K562 treated with DMSO at 1 percent for 48 hours (cell line): ENCODE results near the gene CASP4. TPM values are rescaled to one million over a fixed set of nuclear protein-coding genes. Genes with fewer than 3 reads are reported as not detected.

ENCODE experiments used
- total RNA-seq: library from RNA; unstranded; fragments of 300-600 nt; gene quantifications from 2 replicates; pipeline ENCODE4 v1.2.3, GENCODE V29; 2022; ENCODE audit warnings: low replicate concordance; ENCODE audit errors: extremely low read depth

The CASP4 gene
- not detected in 2 replicates for total RNA-seq

GRCh38 chr11:104968355-104968855 is at the start of gene CASP4:
Gene CASP4 (minus strand): TSS chr11:104968574. CDS start chr11:104968525, 49 bp downstream.

DNA sequence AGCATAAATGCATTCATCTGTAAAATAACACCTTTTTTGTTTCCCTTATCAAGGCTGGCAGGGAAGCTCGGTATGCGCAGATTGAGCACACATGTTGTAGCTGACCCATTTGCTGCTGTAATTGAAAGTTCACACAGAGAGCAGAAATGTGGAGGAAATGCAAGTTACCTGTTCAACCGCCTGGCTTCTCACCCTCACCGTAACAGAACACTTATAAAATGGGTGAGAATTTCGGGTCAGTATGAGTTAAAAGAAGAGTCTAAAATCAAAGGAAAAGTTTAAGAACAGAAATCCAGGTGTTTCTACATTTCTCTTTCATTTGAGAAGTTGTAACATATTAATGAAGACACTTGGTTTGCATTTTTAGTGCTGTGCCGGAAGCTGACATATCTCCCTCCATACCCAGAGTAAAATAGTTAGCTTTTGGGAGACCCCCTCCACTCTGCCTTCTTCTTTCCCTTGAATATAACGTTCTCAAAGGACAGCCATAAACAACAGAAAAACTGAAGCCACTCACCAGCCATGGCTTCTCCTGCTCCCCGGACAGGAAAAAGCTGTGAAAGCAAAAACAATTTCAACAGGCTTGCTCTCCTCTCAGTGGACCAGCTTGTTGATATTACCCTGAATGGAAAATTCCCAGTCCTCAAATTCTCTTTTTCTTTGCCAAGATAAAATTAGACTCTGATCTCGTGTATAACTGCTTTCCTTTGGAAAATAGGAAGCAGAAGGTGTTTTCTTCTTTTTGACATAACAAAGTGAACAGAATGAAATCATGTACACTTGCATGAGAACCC is 70.3 kb downstream of the CASP4 start, which contains the start of gene CASP12:
CASP12 (minus strand) TSS at position 570 of the 794 bp plus-strand sequence.

Other genes starting within 250 kb of the CASP4 start
- not detected in 2 replicates for gene CASP12, start 70.1 kb downstream of the CASP4 start, total RNA-seq
- not detected in 2 replicates for gene CASP5, start 54.6 kb upstream of the CASP4 start, total RNA-seq
- gene CASP1, start 66.6 kb upstream of the CASP4 start, total RNA-seq: not detected in 2 replicates
- gene CARD16, start 76.8 kb upstream of the CASP4 start, total RNA-seq: not detected in 2 replicates
- gene CARD18, start 171.2 kb upstream of the CASP4 start, total RNA-seq: not detected in 2 replicates